Subcutaneous adipose tissue (tissue), 4 donors: ENCODE results near the gene COX19. TPM values are rescaled to one million over a fixed set of nuclear protein-coding genes. Genes with fewer than 3 reads are reported as not detected.

Experiments
- CTCF ChIP-seq: fragments of 450-650 bp; IDR thresholded peaks from one replicate; pipeline ENCODE4 v1.5.1; 2016; ENCODE audit warnings: low read depth, mild to moderate bottlenecking, control low read depth, antibody characterized with exemption, moderate library complexity
- total RNA-seq, 4 donors: library from RNA; depleted of rRNA; stranded (reverse); fragments of >200 nt; gene quantifications; one replicate each; pipeline ENCODE4 v1.1.0, GENCODE V29; 2016

Gene COX19
- total RNA-seq, 4 donors from 2014 or later: 13.9 to 18.3 (median 14.9) TPM

DNA sequence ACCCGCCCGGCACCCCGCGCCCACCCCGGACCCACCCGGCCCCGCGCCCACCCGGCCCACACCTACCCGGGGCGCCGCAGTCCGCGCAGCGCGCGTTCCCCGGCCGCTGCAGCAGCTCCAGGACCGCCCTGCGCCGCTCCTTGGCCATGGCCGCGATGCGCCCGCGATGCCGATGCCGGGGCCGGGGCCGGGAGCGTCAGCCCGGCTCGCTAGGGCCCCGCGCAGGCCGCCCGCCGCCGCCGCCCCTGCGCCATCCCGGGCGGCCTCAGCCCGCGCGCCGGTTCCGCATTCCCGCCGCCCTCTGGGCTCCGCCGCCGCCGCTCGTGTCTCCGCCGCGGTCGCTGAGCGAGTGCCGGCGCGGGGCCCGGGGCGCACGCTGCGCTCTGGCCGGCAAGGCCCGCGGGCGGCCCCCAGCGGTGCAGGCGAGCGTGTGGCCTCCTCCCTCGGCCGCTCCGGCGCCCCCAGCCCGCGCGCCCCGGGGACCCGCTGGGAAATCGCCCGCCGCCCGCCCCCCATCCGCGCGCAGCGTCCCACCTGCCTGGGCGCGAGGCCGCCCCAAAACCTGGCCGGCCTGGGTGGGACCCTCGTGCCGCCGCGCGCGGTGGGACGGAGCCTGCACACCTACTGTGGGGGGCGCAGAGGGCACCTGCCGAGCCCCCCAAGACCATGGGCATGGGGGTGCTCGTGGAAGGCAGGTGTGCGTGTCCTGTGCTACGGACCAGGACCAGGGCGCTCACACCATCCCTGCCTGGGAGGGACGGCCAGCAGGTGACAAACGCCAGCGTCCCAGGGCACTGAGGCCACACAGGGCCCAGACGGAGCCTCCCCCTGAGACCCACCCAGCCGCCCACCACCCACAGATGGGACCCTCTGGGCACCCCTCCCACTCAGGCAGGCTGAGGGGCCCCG lies 20.8 kb downstream of the COX19 start, which contains the start of gene ADAP1:
ADAP1 (minus strand) TSS at position 351 of the 909 bp plus-strand sequence; CDS start at position 148, 203 bp downstream.
- no peak for TF ChIP-seq CTCF

DNA sequence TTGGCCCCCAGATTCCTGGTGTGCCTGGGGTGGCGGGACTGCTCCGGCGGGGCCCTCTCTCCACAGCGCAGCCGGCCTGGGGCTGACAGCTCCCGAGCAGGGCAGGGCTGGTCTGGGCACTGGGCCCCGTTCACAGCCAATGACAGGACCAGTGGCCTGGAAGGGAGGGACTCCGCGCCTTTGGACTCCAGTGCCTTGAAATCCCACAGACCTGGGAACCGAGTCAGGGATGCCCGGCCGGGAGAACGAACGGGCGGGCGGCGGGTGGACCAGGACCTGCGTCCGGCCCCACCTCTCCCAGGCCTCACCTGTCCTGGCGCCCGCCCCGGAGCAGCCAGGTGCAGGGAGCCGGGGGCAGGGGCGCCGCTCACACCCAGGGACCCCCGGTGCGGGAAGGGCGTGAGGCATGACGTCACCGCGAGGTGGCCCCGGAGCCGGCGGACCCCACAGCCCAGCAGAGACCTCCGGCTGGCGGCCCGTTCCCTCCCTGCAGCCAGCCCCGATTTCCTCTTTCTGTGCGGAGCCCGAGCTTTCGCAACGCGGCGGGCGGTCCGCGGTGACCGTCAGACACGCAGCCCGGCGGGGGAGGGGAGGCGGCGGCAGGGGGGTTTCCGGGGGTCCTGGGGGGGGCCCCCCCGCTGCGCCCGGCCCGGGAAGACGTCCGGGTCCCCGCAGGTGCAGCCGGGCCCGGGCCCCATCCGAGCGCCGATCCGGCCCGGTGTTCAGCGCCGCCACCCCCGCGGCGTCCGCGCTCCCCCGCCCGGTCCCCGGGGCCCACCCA lies 21.6 kb downstream of the COX19 start:
- no peak for TF ChIP-seq CTCF

GRCh38 chr7:952548-953441 lies 22.6 kb downstream of the COX19 start:
- TF ChIP-seq CTCF: no peak

DNA sequence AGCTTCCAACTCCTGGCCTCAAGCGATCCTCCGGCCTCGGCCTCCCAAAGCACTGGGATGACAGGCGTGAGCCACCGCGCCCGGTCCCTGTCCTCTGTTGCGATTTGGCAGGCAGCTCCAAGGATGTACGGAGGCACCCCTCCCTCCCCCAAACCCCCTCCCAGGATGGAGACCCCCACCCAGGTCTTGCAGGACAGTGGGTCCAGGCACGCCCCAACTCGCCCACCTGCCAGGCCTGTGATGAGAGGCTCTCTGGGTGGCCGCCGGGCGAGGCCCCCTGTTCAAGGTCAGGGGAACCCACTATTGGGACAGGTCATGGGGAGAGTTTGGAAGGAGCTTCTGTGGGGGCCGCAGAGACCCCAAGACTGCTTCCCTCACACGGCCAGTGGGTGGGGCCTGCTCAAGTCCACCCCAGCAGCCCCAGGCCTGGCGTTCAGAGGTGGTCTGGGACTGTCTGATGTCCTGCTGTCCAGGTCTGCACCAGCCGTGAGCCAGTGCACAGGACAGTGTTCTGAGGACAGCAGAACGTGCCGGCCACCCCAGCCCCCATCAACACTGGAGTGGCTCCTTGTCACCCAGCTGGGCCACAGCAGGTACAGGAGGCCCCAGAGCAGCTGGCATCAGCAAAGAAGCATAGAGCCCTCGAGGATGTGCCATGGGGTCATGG lies 23.3 kb downstream of the COX19 start:
- TF ChIP-seq CTCF: no peak

DNA sequence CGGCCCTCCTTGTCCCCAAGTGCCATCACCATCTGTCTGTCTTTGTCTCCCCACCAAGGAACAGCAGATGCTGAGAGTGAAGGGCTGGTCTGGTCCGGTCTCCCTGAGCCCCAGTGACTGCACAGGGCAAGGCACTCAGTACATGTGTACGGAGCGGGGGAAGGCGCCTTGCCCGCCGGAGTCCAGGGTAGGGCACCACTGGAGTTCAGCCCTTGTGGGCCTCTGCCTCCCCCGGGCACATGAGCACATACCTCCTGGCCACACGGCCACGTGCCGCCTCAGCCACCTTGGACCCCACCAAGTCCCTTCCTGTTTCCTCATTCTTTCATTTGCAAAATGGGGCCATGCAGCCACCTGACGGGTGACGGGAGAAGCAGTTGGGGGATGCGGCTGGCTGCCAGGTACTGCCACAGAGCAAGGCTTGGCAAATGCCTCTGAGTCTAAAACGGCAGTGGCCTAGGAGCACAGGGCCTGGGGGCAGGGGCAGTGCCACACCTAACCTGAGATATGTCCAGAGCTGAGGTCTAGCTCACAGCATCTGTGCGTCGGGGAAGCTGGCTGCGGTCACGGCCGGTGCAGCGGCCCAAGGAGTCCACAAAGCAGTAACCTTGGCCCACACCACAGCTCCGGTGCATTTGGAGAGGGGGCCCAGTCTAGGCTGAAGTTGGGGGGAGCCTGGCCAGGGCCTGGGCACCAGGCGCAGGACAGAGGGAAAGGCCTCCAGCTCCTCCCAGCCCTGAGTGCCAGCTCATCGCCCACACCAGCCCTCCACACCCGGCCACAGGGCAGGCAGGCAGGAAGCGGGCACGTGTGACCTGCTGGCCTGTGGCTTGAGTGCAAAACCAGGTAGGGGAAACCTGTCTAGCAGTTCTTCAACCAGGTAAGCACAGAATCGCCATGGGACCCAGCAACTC lies 26.1 kb downstream of the COX19 start:
- no peak for TF ChIP-seq CTCF
